DMS79 treated with DMSO at 0.1 percent for 48 hours (cell line): Measurements from ENCODE around the gene MRPL10.
"Not testable (repeated sequence)": the region's sequence is repeated elsewhere in the genome, so short reads cannot be mapped to it uniquely, and the experiment has no call there.

Experiments used
- DNase-seq: peaks from one replicate; lab custom pipeline; 2025; lab: John Stamatoyannopoulos, UW

The MRPL10 gene

DNA sequence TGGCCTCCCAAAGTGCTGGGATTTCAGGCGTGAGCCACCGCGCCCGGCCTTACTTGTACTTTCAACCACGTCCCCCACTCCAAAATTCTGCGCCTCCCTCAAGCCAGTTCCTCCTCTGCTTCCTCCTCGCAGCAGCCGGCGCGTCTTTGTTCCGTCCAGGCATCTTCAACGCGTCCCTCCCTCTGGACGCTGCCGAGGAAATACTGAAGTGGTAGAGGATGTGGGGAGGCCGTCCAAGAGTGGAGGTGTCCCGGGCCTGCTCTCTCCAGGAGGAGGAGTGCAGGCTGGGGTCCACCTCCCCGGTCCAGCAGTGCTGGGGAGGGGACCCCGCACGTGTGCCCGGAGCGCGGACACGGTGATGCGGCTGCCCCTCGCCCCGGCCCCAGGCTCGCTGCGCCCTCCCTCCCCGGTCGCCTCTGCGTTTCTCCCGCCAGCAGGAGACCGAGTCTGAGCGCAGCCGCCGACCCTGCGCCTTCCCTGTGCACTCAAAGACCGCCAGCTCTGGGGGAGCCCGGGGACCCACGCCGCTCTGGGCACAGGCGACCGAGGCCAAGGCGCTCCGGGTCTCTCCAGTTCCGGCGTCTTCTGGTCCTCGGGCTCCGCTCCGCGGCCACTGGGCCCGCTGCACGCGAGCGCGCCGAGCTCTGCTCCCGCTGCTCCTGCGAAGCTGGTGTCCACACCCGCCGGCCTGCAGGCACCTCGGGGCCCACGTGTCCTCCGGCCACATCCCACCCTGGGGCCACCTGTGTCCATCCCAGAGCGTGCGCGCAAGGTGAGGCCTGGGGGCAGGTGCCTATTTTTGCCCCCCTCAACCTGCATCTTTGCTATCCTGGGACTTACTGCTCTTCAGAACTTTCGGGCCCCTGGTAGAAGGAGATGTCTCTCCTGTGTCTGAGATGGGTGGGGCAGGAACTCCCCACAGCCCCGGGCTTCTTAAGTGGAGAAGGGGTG is 41.5 kb downstream of the MRPL10 start:
- DNase-seq: peak; percentile 52

DNA sequence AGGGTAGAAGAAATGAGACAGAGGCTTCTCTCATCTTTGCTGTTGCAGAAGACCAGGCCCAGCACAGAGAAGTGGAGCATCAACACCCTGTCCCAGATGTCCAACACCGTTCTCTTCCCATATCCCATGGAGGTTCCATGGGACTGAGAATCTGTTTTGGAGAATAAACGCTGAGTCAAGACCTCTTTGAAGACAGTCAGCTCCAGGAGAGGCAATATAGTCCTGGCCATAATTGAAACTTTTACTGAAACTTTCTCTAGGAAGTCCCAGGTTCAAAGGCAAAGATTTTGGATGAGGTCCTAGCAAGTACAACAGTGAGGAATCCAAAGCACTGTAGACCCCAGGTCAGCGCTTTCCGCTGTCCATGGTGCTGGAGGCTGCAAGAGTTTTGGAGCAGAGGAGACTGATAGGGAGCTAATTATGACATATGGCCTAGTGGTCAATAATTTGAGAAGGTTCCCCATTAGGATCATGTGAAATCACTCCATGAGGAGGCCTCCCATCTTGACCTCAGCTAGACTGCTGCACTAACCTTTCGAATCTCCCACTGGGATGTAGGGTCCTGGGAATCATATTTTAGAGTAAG is 45.7 kb downstream of the MRPL10 start:
- no peak for DNase-seq

DNA sequence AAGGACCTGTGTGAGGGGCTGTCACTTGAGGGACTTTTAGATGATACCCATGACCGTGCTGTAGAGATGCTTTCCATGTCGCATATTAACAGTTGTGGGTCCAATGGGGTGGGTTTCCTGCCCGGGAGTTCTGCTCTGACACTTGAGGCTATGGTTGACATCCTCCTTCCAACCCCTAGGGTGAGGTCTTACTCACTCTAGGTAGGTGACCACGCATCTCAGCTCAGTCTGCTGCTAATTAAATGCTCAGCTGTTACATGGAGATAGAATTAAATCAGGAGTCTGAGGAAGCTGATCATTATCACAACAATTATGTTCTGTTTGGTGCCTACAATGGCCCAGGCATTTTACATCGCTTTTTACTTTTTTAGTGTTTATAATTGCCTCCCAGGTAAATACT is 49.9 kb downstream of the MRPL10 start:
- no peak for DNase-seq

DNA sequence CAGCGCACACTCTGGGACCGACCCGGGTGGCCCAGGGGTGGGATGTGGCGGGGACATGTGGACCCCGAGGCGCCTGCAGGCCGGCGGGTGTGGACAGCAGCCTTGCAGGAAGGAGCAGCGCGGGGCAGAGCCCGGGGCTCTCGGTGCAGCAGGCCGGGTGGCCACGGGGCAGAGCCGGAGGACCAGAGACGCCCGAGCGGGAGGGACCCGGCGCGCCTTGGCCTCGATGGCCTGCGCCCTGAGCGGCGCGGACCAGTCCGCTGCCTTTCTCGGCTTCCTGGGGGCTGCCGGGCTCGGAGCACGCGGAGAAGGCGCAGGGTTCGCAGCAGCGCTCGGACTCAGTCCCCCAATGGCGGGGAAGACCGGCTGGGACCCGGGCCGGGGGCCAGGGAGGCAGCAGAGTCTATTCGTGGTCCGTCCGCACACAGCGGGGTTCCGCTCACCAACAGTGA is 53.1 kb downstream of the MRPL10 start:
- no peak for DNase-seq

DNA sequence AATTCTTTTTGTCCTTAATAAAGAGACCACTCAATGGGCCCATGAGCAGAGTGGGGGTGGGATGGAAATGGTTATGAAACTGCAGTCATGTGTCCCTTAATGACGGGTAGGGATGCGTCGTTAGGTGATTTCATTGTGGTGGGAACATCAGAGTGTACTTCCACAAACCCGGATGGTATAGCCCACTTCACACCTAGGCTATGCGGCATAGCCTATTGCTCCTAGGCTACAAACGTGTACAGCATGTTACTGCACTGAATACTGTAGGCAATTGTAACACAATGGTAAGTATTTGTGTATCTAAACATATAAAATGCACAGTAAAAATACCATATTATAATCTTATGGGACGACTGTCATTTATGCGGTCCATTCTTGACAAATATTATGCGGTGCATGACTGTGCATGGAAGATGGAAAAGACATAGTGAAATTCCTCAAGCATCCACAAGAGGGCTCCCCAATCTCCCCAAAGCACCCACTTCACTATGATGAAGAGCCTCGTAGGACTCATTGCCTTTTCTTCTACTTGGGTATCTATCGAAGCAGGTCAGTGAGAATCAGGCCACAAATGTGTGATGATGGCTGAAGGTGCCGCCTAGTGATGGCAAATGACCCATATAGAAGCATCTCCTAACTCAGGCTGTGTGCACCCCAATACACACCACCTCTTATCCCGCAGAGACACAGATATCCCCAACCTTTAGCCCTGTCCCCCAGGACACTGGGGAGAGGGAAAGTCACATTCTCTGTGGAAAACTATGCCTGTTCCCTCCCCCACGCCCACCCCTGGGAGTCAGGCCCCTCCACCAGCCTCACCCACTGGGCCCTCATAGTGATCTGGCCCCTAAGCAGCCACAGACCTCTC is 54.8 kb downstream of the MRPL10 start:
- peak; percentile 38 for DNase-seq

DNA sequence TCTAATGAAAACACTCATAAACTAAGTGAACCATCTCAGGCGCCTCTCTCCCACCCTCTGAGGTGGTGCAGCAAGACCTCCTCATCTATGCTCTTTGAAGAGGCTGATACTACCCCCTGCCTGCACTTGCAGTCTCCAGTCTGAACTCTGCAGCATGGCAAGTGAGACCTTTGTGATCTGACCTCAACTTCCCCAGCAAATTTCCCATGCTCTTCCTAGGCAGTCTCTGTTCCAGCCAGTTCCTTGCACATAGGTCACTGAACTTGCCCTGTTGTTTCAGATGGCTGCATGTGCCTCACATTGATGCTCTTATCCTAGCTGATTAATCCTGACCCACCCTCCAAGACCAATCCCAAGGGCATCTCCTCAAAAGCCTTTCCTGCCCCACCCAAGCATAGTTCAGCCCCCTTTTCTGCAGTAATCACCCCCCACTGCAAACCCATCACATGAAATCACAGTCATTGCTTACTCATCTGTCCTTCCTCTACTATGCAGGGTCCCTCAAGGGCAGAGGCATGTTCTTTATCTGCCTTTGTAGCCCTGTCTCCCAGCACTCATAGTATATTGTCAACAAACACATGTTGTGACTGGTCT is 56.3 kb downstream of the MRPL10 start:
- DNase-seq: peak; percentile 56

DNA sequence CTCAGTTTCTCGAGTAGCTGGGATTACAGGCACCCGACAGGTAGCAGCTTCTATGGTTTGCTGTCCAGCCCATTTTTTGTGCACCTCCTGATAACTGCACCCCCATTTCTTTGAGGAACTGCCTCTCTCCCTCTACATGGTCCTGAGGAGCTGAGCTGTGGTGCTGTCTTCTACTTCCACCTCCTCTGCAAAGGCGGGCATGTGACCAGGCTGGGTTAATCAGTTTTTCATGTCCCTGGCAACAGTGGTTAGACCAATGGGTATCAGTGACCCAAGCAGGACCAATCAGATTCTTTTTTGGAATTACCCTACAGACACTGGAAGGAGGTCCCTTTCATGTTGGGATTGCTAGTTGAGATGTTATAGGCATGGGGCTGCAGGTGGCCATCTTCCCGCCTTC is 57.0 kb downstream of the MRPL10 start:
- no peak for DNase-seq

DNA sequence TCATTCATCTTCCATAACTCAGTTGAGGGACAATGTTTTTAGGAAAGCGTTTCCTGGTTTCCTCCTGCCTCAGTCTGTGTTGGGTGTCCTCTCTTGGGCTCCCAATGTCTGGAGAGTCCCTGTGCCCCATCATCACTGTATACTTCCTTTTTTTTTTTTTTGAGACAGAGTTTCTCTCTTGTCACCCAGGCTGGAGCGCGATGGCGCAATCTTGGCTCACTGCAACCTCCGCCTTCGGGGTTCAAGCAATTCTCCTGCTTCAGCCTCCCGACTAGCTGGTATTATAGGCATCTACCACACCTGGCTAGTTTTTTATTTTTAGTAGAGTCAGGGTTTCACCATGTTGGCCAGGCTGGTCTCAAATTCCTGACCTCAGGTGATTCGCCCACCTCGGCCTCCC is 57.7 kb downstream of the MRPL10 start:
- not testable (repeated sequence) for DNase-seq
